Activated CD8-positive, alpha-beta T cell treated with anti-CD3 and anti-CD28 coated beads, Interleukin-2, amount 10 ng/mL, durations not matched to agents 7 days and 5 days (primary cell): ENCODE data around the gene SHISA8. TPM values are rescaled to one million over a fixed set of nuclear protein-coding genes. Genes with fewer than 3 reads are reported as not detected.
"Not testable (repeated sequence)": the region's sequence is repeated elsewhere in the genome, so short reads cannot be mapped to it uniquely, and the experiment has no call there.

ENCODE experiments used
- ATAC-seq: fragments of 150-1000 bp; cut with Tn5 transposase; one replicate; pipeline ENCODE4 v1.10.0; 2021; ENCODE audit warnings: moderate library complexity
- CTCF ChIA-PET: fragments of 350-600 bp; sonication (Branson Sonifier 250); formaldehyde crosslinking; loops from one replicate; lab custom pipeline; 2021; ENCODE audit warnings: antibody characterized with exemption; lab: Charles Lee
- POLR2A ChIA-PET: fragments of 350-600 bp; sonication (Branson Sonifier 250); formaldehyde crosslinking; loops from one replicate; lab custom pipeline; 2021; ENCODE audit warnings: antibody characterized with exemption; lab: Charles Lee
- DNase-seq: peaks from one replicate; pipeline ENCODE4 v3.0.0-alpha.2; 2020
- H3K27ac Mint-ChIP-seq: one replicate; pipeline ENCODE4 v1.8.0; 2021; ENCODE audit warnings: mild to moderate bottlenecking, mixed read lengths
- H3K27me3 Mint-ChIP-seq: one replicate; pipeline ENCODE4 v1.8.0; 2021; ENCODE audit warnings: low read depth, mixed read lengths
- H3K36me3 Mint-ChIP-seq: one replicate; pipeline ENCODE4 v1.8.0; 2021; ENCODE audit warnings: low read depth, mixed read lengths
- H3K4me1 Mint-ChIP-seq: one replicate; pipeline ENCODE4 v1.8.0; 2021; ENCODE audit warnings: low read depth, mixed read lengths
- H3K4me3 Mint-ChIP-seq: one replicate; pipeline ENCODE4 v1.8.0; 2021; ENCODE audit warnings: mild to moderate bottlenecking, mixed read lengths
- H3K9me3 Mint-ChIP-seq: one replicate; pipeline ENCODE4 v1.8.0; 2022; ENCODE audit warnings: mixed read lengths; ENCODE audit not compliant: insufficient read depth
- total RNA-seq, 2 experiments: library from RNA; stranded (reverse); gene quantifications; one replicate each; pipeline ENCODE4 v1.2.3, GENCODE V29; 2021

Gene SHISA8
- total RNA-seq: not detected

- Mint-ChIP-seq H3K4me1 (peaks cover 25% of the 10 kb centered on the region), H3K4me3 (no peak within 1 kb of the TSS), H3K27ac (no peak within 1 kb of the TSS), H3K27me3 (peaks cover 52% of the 10 kb centered on the region), H3K36me3 (no peaks in the 10 kb centered on the region), H3K9me3 (no peaks in the 10 kb centered on the region)
- ChIA-PET CTCF (no interaction called here), POLR2A (interaction anchor here (1.0 kb wide), 1 partner anchor 228 kb away, joined by 4 read pairs; no protein-coding TSS in a partner anchor)
- ATAC-seq (peak; percentile 56), DNase-seq (peak; percentile 56)
These were observed at the start of gene SHISA8 for GRCh38 chr22:41915035-41915785. Gene SHISA8 (minus strand): TSS chr22:41915074. CDS start chr22:41914667, 407 bp downstream.

GRCh38 chr22:41964112-41964491 lies 49.2 kb upstream of the SHISA8 start:
- ATAC-seq: no peak
- CTCF ChIA-PET: interaction anchor here (0.8 to 0.9 kb wide), 2 partner anchors 23 to 149 kb away, joined by 3 to 4 read pairs; no protein-coding TSS in a partner anchor
- H3K4me3 Mint-ChIP-seq: no peak overlapping the region
- peaks cover 6% of the 10 kb centered on the region for H3K27me3 Mint-ChIP-seq
- H3K36me3 Mint-ChIP-seq: no peaks in the 10 kb centered on the region
- H3K4me1 Mint-ChIP-seq: no peaks in the 10 kb centered on the region
- H3K27ac Mint-ChIP-seq: no peak overlapping the region
- no peaks in the 10 kb centered on the region for H3K9me3 Mint-ChIP-seq
- POLR2A ChIA-PET: no interaction called here
- no peak for DNase-seq

GRCh38 chr22:41963453-41964111 lies 48.7 kb upstream of the SHISA8 start:
- H3K36me3 Mint-ChIP-seq: no peaks in the 10 kb centered on the region
- no peak for DNase-seq
- no peaks in the 10 kb centered on the region for H3K4me1 Mint-ChIP-seq
- ChIA-PET POLR2A (no interaction called here), CTCF (interaction anchor here (0.9 to 1.8 kb wide), 2 partner anchors 23 to 149 kb away, joined by 4 to 5 read pairs; no protein-coding TSS in a partner anchor)
- H3K4me3 Mint-ChIP-seq: no peak overlapping the region
- H3K9me3 Mint-ChIP-seq: no peaks in the 10 kb centered on the region
- H3K27me3 Mint-ChIP-seq: peaks cover 6% of the 10 kb centered on the region
- no peak overlapping the region for H3K27ac Mint-ChIP-seq
- no peak for ATAC-seq

- H3K4me3 Mint-ChIP-seq: no peak overlapping the region
These were observed 43.2 kb upstream of the SHISA8 start for GRCh38 chr22:41957941-41958556.

GRCh38 chr22:41952713-41953112 lies 37.8 kb upstream of the SHISA8 start:
- ChIA-PET CTCF (interaction anchor here (0.9 to 1.0 kb wide), 2 partner anchors 254 to 491 kb away, joined by 3 to 4 read pairs; no protein-coding TSS in a partner anchor), POLR2A (interaction anchor here (0.6 to 2.1 kb wide), 2 partner anchors 27 to 137 kb away, joined by 3 to 6 read pairs; partner anchors contain the start of gene TNFRSF13C)
- ATAC-seq: no peak
- no peaks in the 10 kb centered on the region for H3K27me3 Mint-ChIP-seq
- no peak overlapping the region for H3K27ac Mint-ChIP-seq
- no peak overlapping the region for H3K4me3 Mint-ChIP-seq
- no peaks in the 10 kb centered on the region for H3K36me3 Mint-ChIP-seq
- H3K4me1 Mint-ChIP-seq: peaks cover 12% of the 10 kb centered on the region
- H3K9me3 Mint-ChIP-seq: no peaks in the 10 kb centered on the region
- no peak for DNase-seq

More at GRCh38 chr22:41957941-41958556, 43.2 kb upstream of the SHISA8 start:
- Mint-ChIP-seq H3K9me3 (no peaks in the 10 kb centered on the region), H3K27me3 (peaks cover 6% of the 10 kb centered on the region), H3K4me1 (peaks cover 4% of the 10 kb centered on the region), H3K36me3 (no peaks in the 10 kb centered on the region), H3K27ac (no peak overlapping the region)
- ChIA-PET CTCF (interaction anchor here (0.5 to 1.8 kb wide), 4 partner anchors 11 to 261 kb away, joined by 3 to 7 read pairs (median 4); partner anchors contain the start of gene SEPTIN3), POLR2A (no interaction called here)
- DNase-seq: no peak
- ATAC-seq: peak; percentile 46

GRCh38 chr22:41951898-41952474 lies 37.1 kb upstream of the SHISA8 start, which contains the start of gene SMIM45:
Gene SMIM45 (plus strand): TSS chr22:41952150.
- CTCF ChIA-PET: interaction anchor here (1.0 to 2.2 kb wide), 2 partner anchors 11 to 492 kb away, joined by 3 to 9 read pairs; no protein-coding TSS in a partner anchor

GRCh38 chr22:41949297-41949965 lies 34.6 kb upstream of the SHISA8 start:
- Mint-ChIP-seq H3K36me3 (peaks cover 14% of the 10 kb centered on the region), H3K9me3 (no peaks in the 10 kb centered on the region), H3K27ac (no peak overlapping the region), H3K27me3 (no peaks in the 10 kb centered on the region), H3K4me1 (peaks cover 25% of the 10 kb centered on the region), H3K4me3 (no peak overlapping the region)
- ATAC-seq (no peak), DNase-seq (no peak)
- ChIA-PET POLR2A (interaction anchor here (0.8 kb wide), 1 partner anchor 168 kb away, joined by 3 read pairs; no protein-coding TSS in a partner anchor), CTCF (interaction anchor here (1.1 to 1.2 kb wide), 3 partner anchors 9 to 17 kb away, joined by 3 to 4 read pairs (median 3); no protein-coding TSS in a partner anchor)

More at GRCh38 chr22:41951898-41952474, 37.1 kb upstream of the SHISA8 start, which contains the start of gene SMIM45:
- Mint-ChIP-seq H3K4me3 (no peak within 1 kb of the TSS), H3K27ac (no peak within 1 kb of the TSS), H3K36me3 (no peaks in the 10 kb centered on the region), H3K9me3 (no peaks in the 10 kb centered on the region), H3K4me1 (peaks cover 12% of the 10 kb centered on the region), H3K27me3 (no peaks in the 10 kb centered on the region)
- DNase-seq: no peak
- no peak for ATAC-seq
- POLR2A ChIA-PET: interaction anchor here (0.6 to 2.1 kb wide), 2 partner anchors 26 to 138 kb away, joined by 3 to 6 read pairs; partner anchors contain the start of gene TNFRSF13C

- DNase-seq, POLR2A ChIA-PET, H3K9me3 Mint-ChIP-seq, ATAC-seq, H3K4me3 Mint-ChIP-seq, H3K27me3 Mint-ChIP-seq, H3K27ac Mint-ChIP-seq: not testable (repeated sequence)
- peaks cover 28% of the 10 kb centered on the region for H3K4me1 Mint-ChIP-seq
- CTCF ChIA-PET: interaction anchor here (1.1 to 1.3 kb wide), 2 partner anchors 8 to 11 kb away, joined by 3 read pairs; no protein-coding TSS in a partner anchor
- H3K36me3 Mint-ChIP-seq: peaks cover 18% of the 10 kb centered on the region
These were observed 34.0 kb upstream of the SHISA8 start for GRCh38 chr22:41948928-41949296.

- H3K9me3 Mint-ChIP-seq: no peaks in the 10 kb centered on the region
- H3K36me3 Mint-ChIP-seq: peaks cover 24% of the 10 kb centered on the region
- no peak for DNase-seq
- H3K27ac Mint-ChIP-seq: no peak overlapping the region
- no peaks in the 10 kb centered on the region for H3K27me3 Mint-ChIP-seq
- ChIA-PET POLR2A (interaction anchor here (0.5 to 2.7 kb wide), 3 partner anchors 7 to 167 kb away, joined by 3 to 6 read pairs (median 4); no protein-coding TSS in a partner anchor), CTCF (interaction anchor here (1.1 to 1.3 kb wide), 2 partner anchors 7 to 11 kb away, joined by 3 read pairs; no protein-coding TSS in a partner anchor)
- no peak for ATAC-seq
- H3K4me3 Mint-ChIP-seq: peak overlapping the region; percentile 81
- peaks cover 34% of the 10 kb centered on the region for H3K4me1 Mint-ChIP-seq
These were observed 33.3 kb upstream of the SHISA8 start for GRCh38 chr22:41948142-41948541.

GRCh38 chr22:41947424-41948080 lies 32.7 kb upstream of the SHISA8 start:
- CTCF ChIA-PET: interaction anchor here (0.7 to 2.1 kb wide), 12 partner anchors 8 to 497 kb away, joined by 3 to 16 read pairs (median 6); partner anchors contain the start of genes SREBF2 and TNFRSF13C
- Mint-ChIP-seq H3K36me3 (peaks cover 29% of the 10 kb centered on the region), H3K27ac (peak overlapping the region; percentile 95), H3K4me3 (peak overlapping the region; percentile 81), H3K4me1 (peaks cover 39% of the 10 kb centered on the region), H3K9me3 (no peaks in the 10 kb centered on the region), H3K27me3 (no peaks in the 10 kb centered on the region)
- DNase-seq: no peak
- POLR2A ChIA-PET: interaction anchor here (0.5 to 2.7 kb wide), 9 partner anchors 8 to 326 kb away, joined by 3 to 13 read pairs (median 3); partner anchors contain the start of genes DESI1, SNU13 and XRCC6
- ATAC-seq: no peak
